ENCODE measurements around the gene KIF16B. TPM values are rescaled to one million over a fixed set of nuclear protein-coding genes. Genes with fewer than 3 reads are reported as not detected.

The KIF16B gene
- total RNA-seq: 5.0 and 6.5 TPM in 2 replicates

GRCh38 chr20:16573001-16573965 is at the start of gene KIF16B:
TSS of gene KIF16B (minus strand) at chr20:16573448. CDS start at chr20:16573275, 173 bp downstream.

Other genes starting within 250 kb of the KIF16B start
- 51.9 and 65.6 TPM in 2 replicates for gene SNRPB2, start 156.6 kb upstream of the KIF16B start, total RNA-seq
- not detected in 2 replicates for gene OTOR, start 174.9 kb upstream of the KIF16B start, total RNA-seq

All from mammary microvascular endothelial cell (primary cell).